H4 (cell line): ENCODE measurements around the gene INO80D. TPM values are rescaled to one million over a fixed set of nuclear protein-coding genes. Genes with fewer than 3 reads are reported as not detected.
"Not testable (repeated sequence)": the region's sequence is repeated elsewhere in the genome, so short reads cannot be mapped to it uniquely, and the experiment has no call there.

Source experiments
- DNase-seq: peaks from one replicate; pipeline ENCODE4 v3.0.0-alpha.2; 2015; ENCODE audit warnings: low spot score
- total RNA-seq: library from RNA; depleted of rRNA; stranded (reverse); fragments of >200 nt; shearing (Covaris generic); gene quantifications from 2 replicates; pipeline ENCODE4 v1.2.3, GENCODE V29; 2014; rRNA removed

Gene INO80D
- total RNA-seq, result 2.3 and 4.5 TPM in 2 replicates

GRCh38 chr2:206085742-206086445 is at the start of gene INO80D:
TSS of gene INO80D (minus strand) at chr2:206086174. CDS start at chr2:206063016, 23,158 bp downstream.
- DNase-seq, result peak; percentile 86

DNA sequence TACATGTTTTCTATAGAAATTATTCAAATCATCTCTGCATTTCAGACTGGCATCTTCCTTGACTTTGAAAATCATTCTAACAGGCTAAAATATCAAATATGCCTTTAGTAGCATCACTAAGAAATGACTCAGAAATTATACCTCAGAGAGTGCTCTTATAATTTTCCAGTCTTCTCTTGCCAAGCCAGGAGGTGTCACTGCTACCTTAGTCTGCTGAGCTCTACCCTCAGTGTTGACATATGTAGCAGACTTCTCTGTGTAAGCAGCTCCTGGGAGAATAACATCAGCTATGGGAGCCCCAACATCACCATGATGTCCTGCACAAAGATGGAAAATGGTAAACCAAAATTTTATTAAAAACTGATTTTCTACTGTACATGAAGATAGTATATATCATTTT is 41.7 kb upstream of the INO80D start:
- no peak for DNase-seq

GRCh38 chr2:206125901-206126300 is 39.9 kb upstream of the INO80D start:
- DNase-seq, result no peak

- DNase-seq, result not testable (repeated sequence)
Measured at GRCh38 chr2:206122569-206122968, 36.6 kb upstream of the INO80D start.

- DNase-seq, result no peak
Measured at GRCh38 chr2:206116278-206116677, 30.3 kb upstream of the INO80D start.

DNA sequence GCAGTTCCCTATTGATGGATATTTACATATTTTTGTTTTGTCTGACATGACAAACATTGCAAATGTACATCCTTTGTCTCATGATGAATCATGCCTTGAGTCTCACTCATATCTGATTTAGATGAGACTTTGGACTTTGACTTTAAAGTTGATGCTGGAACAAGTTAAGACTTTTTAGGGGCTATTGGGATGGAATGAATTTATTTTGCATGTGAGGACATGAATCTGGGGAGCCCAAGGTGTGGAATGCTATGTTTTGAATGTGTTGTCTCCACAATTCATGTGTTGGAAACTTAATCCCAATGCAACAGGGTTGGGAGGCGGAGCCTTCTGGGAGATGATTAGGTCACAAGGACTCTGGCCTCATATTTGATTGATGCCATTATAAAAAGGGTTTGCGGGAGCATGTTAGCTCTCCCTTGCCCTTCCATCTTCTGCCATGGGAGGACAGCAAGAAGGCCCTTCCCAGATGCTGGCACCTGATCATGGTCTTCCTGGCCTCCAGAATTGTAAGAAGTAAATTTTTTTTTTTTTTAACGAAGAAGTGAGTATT is 29.1 kb upstream of the INO80D start:
- DNase-seq, result no peak

DNA sequence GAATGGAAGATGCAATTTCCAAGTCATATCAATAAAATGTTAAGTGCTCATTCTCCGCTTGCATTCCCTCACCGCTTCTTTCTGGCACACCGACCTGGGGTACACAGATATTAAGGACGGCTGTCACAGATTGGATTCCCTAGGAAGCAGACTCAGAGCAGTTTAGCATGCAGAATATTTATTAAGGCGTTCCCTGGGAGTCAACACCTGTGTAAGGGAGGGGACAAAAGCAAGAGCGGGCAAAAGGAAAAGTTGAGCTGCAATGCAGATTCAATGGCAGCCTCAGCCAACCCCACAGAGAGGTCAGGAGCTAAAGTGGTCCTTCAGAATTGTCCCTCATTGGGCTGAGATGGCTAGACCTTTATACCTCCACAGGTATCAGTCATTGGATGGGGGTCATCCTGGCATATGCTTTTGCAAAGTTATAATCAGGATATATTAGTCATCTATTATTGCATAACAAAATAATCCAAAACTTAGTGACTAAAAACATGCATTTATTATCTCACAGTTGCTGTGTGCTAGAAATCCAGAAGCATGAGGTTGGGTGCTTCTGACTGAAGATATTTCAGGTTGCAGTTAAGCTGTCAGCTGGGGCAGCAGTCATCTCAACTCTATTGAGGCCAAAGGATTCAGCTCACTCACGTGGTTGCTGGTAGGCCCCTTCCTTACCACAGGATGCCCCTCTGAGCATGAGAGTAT is 27.0 kb upstream of the INO80D start:
- DNase-seq, result no peak

- no peak for DNase-seq
Measured at GRCh38 chr2:206112108-206112507, 26.1 kb upstream of the INO80D start.

- no peak for DNase-seq
Measured at GRCh38 chr2:206108713-206109112, 22.7 kb upstream of the INO80D start.

- no peak for DNase-seq
Measured at GRCh38 chr2:206105541-206105940, 19.6 kb upstream of the INO80D start.

GRCh38 chr2:206105038-206105437 is 19.1 kb upstream of the INO80D start:
- no peak for DNase-seq

DNA sequence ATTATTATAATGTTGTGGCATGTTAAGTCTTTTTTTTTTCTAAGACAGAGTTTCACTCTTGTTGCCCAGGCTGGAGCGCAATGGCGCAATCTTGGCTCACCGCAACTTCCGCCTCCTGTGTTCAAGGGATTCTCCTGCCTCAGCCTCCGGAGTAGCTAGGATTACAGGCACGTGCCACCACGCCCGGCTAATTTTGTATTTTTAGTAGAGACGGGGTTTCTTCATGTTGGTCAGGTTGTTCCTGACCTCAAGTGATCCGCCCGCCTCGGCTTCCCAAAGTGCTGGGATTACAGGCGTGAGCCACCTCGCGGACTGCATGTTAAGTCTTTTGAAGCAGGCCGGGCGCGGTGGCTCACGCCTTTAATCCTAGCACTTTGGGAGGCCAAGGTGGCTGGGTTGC is 12.9 kb upstream of the INO80D start:
- not testable (repeated sequence) for DNase-seq

DNA sequence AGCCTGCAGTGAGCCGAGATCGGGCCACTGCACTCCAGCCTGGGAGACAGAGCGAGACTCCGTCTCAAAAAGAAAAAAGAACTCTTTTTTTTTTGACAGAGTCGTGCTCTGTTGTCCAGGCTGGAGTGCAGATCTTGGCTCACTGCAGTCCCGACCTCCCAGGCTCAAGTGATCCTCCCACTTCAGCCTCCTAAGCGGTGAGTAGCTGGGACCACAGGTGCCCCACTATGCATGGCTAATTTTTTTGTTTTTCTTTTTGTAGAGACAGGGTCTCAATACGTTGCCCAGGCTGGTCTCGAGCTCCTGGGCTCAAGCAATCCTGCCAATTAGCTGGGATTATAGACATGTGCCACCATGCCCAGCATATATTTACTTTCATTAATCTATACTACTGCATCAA is 12.5 kb upstream of the INO80D start:
- no peak for DNase-seq

- no peak for DNase-seq
Measured at GRCh38 chr2:206096876-206097275, 10.9 kb upstream of the INO80D start.

DNA sequence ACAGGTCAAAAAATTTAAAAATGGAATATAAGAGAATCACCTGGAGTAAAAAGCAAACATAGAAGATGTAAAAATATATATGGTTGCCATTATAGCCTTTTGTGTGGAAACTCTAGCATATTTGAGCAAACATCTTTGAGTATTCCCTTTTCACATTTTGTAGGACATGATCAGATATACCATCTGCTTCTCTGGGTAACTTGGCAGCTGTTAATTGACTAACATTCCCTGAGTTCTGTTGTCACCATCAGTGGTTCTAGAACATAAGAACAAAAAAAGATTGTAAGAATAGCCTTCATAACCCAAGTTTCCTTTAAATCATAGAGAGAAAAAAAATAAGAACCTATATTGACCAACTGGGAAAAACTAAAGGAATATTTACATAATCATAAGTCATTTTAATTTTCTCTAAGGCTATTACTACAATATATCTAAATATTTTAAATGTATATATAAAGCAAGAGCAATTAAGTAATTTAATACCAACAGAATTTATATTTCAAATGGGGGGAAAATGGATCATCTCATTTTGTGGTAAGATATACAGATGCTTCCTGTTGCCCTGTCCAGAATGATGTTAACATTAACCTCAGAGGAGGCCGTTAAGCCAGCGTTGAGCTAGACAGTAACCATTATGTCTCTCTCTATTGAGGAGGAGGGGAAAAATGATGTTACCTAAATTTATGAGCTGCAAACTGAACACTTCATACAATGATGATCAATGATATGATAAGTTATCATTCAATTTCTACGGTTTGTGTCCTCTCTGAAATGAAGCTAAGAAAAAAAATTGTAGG is 9.8 kb upstream of the INO80D start:
- DNase-seq, result no peak

GRCh38 chr2:206092297-206092696 is 6.3 kb upstream of the INO80D start:
- DNase-seq, result no peak

DNA sequence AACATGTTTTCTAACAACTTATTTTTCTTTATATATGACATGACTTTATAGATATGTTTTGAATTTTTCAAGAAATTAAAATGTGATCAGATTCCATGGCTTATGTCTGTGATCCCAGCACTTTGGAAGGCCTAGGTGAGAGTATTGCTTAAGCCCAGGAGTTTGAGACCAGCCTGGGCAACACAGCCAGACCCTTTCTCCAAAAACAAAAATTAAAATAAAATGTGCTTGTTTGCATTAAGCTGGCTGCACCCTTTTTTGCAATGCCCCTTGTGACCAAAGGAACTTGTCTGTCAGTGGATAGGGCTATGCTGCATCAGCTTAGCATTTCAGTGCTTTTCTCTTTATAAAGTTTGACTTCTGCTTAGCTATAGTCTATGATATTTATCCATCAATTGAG is 2.3 kb upstream of the INO80D start:
- no peak for DNase-seq

DNA sequence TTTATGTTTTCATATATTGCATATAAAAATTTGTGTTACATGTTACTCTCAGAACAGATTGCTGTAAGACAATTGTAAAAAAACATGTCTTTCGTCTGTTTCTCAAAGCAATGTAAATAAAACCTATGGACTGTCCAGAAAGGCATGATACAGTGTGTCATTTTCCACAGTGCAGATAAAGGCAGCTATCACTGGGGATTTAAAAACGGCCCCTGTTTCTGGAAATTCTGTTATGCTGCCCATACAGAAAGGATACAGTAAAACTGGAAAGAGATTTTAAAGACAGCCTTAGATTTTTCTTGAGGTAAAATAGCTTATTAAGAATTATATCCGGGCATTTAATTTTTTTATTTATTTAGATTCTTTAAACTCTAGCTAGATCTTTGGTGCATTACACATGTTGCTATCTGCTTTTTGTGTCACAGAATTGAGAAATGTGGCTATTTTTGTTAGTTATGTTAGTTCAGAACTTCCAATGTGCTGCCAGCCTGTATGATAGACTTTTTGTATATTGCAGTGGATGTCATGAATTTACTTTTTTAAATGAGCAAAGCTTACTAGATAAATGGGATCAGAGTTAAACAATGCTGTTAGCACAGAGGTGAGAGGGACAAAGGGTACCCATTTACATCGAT is 859 bp upstream of the INO80D start:
- no peak for DNase-seq

GRCh38 chr2:206084870-206085741 is 868 bp downstream of the INO80D start:
- no peak for DNase-seq

GRCh38 chr2:206084439-206084869 is 1.5 kb downstream of the INO80D start:
- DNase-seq, result peak; percentile 68
